HL-60 (cell line): ENCODE measurements around the gene EFTUD2.

Experiments used
- POLR2AphosphoS5 ChIP-seq: IDR thresholded peaks from 2 replicates; pipeline ENCODE4 v1.6.1; 2012; ENCODE audit warnings: low read depth
- SPI1 ChIP-seq: IDR thresholded peaks from 2 replicates; pipeline ENCODE4 v1.6.1; 2012; ENCODE audit warnings: low read depth, mild to moderate bottlenecking, borderline replicate concordance
- TF ChIP-seq, protein P1 (sequence below): IDR thresholded peaks from one replicate; pipeline ENCODE4 v1.5.1; 2011; ENCODE audit warnings: low read length, control low read depth, inconsistent platforms; ENCODE audit not compliant: insufficient read depth
- TF ChIP-seq, protein P2 (sequence below): IDR thresholded peaks from 2 replicates; pipeline ENCODE4 v1.6.1; 2012; ENCODE audit warnings: low read depth; ENCODE audit not compliant: insufficient replicate concordance

DNA sequence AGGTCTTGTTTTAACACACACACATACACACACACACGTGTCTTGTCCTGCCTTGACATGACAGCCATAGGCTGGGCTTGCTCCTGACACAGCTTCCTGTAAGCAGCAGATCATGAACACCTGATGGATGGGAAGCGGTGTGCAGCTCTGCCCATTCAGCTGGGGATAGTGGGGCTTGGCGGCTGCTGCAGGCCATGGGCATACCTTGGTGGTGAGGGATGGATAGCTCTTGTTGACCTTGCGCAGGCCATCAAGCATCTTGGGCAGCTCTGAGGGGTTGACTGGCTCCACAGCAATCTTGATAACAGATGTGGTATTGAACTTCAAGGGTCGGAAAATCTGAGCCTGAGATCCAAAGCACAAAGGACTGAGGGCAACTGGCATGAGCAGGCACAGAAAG is 39.5 kb downstream of the EFTUD2 start:
- TF ChIP-seq, protein P1, sequence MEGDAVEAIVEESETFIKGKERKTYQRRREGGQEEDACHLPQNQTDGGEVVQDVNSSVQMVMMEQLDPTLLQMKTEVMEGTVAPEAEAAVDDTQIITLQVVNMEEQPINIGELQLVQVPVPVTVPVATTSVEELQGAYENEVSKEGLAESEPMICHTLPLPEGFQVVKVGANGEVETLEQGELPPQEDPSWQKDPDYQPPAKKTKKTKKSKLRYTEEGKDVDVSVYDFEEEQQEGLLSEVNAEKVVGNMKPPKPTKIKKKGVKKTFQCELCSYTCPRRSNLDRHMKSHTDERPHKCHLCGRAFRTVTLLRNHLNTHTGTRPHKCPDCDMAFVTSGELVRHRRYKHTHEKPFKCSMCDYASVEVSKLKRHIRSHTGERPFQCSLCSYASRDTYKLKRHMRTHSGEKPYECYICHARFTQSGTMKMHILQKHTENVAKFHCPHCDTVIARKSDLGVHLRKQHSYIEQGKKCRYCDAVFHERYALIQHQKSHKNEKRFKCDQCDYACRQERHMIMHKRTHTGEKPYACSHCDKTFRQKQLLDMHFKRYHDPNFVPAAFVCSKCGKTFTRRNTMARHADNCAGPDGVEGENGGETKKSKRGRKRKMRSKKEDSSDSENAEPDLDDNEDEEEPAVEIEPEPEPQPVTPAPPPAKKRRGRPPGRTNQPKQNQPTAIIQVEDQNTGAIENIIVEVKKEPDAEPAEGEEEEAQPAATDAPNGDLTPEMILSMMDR, result no peak
- TF ChIP-seq POLR2AphosphoS5 (no peak), SPI1 (no peak)
- TF ChIP-seq, protein P2, sequence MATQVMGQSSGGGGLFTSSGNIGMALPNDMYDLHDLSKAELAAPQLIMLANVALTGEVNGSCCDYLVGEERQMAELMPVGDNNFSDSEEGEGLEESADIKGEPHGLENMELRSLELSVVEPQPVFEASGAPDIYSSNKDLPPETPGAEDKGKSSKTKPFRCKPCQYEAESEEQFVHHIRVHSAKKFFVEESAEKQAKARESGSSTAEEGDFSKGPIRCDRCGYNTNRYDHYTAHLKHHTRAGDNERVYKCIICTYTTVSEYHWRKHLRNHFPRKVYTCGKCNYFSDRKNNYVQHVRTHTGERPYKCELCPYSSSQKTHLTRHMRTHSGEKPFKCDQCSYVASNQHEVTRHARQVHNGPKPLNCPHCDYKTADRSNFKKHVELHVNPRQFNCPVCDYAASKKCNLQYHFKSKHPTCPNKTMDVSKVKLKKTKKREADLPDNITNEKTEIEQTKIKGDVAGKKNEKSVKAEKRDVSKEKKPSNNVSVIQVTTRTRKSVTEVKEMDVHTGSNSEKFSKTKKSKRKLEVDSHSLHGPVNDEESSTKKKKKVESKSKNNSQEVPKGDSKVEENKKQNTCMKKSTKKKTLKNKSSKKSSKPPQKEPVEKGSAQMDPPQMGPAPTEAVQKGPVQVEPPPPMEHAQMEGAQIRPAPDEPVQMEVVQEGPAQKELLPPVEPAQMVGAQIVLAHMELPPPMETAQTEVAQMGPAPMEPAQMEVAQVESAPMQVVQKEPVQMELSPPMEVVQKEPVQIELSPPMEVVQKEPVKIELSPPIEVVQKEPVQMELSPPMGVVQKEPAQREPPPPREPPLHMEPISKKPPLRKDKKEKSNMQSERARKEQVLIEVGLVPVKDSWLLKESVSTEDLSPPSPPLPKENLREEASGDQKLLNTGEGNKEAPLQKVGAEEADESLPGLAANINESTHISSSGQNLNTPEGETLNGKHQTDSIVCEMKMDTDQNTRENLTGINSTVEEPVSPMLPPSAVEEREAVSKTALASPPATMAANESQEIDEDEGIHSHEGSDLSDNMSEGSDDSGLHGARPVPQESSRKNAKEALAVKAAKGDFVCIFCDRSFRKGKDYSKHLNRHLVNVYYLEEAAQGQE, result no peak
